ENCODE results near the gene CCNC.
A peak's percentile ranks its signal among the peaks of the same experiment; 100 is the strongest.

CCNC gene

DNA sequence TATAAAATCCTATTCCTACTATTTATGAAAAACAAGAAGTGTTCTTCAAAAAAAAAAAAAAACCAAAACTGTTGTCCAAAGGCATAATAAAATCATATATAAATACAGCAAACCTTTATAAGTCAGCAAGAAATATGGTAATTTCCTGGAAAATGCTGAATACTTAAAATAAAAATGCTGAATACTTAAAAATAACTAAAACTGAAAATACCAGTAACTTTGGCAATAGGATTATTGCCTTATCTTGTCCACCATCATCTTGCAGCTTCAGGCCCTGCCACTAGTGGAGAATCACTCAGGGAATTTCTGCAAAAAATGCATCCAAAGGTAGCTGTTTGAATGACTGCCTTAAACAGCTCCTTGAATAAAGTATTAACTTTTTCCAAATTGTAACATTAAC, 24.5 kb downstream of the CCNC start:
- no peak for DNase-seq

- no peak for DNase-seq
Measured at GRCh38 chr6:99530627-99531026, 37.8 kb downstream of the CCNC start.

DNA sequence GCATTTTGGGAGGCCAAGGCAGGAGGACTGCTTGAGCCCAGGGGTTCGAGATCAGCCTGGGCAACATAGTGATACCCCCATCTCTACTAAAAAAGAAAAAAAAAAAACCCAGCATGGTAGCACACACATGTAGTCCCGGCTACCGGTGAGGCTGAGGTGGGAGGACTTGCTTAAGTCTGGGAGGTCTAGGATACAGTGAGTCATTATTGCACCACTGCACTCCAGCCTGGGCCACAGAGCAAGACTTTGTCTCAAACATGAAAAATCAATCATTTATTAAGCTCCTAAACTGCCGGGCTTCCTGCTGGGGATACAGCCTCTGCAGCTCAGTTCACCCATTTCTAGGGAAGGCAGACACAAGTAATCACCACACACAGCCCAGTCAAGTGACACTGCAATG, 45.9 kb downstream of the CCNC start:
- DNase-seq: no peak

GRCh38 chr6:99521633-99522151, 46.8 kb downstream of the CCNC start:
- no peak for DNase-seq

DNA sequence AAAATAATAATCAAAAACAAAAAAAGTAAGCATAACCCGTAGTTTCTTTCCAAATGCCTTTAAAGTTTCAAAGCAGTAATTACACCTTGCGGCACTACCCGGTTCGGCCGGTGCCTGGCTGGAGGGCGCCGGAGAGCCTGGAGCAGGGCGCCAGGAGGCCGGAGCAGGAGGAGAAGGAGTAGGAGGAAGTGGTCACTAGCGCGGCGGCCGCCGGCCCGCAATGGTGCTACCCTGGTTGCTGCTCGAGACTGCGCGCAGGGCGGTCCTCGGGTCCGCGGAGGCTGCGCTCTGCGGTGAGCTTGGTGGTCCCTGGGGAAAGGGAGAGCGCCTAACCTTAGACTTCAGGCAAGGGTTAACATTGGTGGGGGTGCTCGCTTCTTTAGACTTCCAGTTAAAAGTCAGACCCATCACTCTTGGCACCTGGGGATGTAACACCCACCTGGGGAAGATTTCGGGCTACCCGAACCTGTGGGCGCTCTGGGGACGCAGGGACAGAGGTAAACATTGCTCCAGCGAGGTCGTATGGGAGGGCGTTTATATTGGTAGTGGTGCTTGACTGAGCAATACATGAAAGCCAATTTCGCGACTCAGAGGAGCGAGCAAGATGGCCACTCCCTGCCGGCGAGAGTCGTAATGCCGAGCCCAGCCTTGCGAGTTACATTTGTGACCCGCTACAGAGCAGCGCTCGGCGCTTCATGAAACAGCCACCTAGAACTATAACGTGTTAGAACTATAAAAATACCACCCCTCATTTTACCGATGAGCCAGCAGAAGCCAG, 47.4 kb downstream of the CCNC start:
- peak; percentile 85 for DNase-seq

DNA sequence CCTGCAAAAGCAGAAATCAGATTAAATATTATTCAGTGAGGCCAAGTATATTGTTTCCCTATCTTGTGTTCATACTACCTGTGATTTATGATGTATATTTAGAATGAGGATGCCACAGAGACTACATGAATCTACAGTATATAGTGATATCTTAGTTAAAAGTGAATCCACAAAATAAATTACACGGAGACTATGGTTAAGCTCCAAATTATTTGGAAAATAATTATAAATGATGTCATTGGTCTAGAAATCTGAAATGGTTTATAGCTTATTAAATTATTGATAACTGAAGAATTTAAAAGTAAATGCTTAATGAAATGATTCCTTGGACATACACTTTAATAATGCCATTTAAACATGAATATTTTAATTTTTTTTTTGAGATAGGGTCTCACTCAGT, 49.0 kb downstream of the CCNC start:
- no peak for DNase-seq

GRCh38 chr6:99514089-99514488, 54.4 kb downstream of the CCNC start:
- peak; percentile 24 for DNase-seq

- DNase-seq: no peak
Measured at GRCh38 chr6:99512033-99512432, 56.4 kb downstream of the CCNC start.

DNA sequence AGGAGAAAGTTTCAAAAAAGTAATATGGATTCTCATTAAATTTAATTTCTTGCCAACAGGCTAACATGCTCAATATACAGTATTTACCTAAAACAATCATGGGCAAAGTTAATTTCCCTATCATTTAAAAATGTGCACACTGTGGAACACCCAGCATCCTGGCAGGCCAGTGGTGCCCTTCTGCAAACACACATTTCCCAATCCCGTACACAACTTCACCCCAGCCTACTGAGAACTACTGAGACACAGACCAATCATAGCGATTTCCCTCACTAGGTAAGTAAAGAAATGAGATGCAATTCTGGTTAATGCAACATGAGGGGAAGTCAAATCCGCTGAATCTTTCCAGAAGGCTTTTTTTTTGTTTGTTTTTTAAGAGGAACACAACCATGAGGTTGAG, 60.8 kb downstream of the CCNC start:
- no peak for DNase-seq

GRCh38 chr6:99501762-99502161, 66.7 kb downstream of the CCNC start:
- no peak for DNase-seq

DNA sequence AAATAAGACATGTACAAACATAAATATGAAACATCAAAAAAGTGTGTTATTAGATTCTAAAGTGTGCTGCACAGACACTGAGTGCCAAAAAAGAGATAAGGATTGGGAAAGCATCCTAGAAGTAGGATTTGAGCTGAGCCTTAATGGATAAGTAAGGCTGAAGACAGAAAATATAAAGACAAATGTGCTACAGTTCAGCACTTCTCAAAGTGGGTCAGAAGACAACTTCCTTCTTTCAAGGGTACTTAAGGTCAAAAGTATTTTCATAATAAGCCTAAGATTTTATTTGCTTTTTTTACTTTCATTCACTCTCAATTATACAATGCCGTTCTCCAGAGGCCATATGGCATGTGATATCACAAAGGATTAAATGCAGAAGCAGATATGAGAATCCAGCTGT, 70.0 kb downstream of the CCNC start:
- DNase-seq: no peak

GRCh38 chr6:99495466-99495865, 73.0 kb downstream of the CCNC start:
- no peak for DNase-seq
